ENCODE measurements around the gene RPL19.

The RPL19 gene

GRCh38 chr17:39197380-39198185 is 2.5 kb upstream of the RPL19 start, which contains the start of gene CACNB1:
Gene CACNB1 (minus strand): TSS chr17:39197669. CDS start chr17:39197495, 174 bp downstream.
- peak; percentile 69 for DNase-seq (ENCODE audit: low read depth)

GRCh38 chr17:39198186-39198566 is 1.9 kb upstream of the RPL19 start:
- DNase-seq (ENCODE audit: low read depth), result no peak

- peak; percentile 79 for DNase-seq (ENCODE audit: low read depth)
Measured at GRCh38 chr17:39199820-39200069, 338 bp upstream of the RPL19 start.

GRCh38 chr17:39200957-39201510 is 951 bp downstream of the RPL19 start:
- DNase-seq (ENCODE audit: low read depth), result no peak

GRCh38 chr17:39204245-39204644 is 4.2 kb downstream of the RPL19 start:
- no peak for DNase-seq (ENCODE audit: low read depth)

- no peak for DNase-seq (ENCODE audit: low read depth)
Measured at GRCh38 chr17:39205112-39205526, 5.0 kb downstream of the RPL19 start.

GRCh38 chr17:39208136-39208535 is 8.1 kb downstream of the RPL19 start:
- no peak for DNase-seq (ENCODE audit: low read depth)

GRCh38 chr17:39208893-39209292 is 8.8 kb downstream of the RPL19 start:
- DNase-seq (ENCODE audit: low read depth), result no peak

- DNase-seq (ENCODE audit: low read depth), result peak; percentile 67
Measured at GRCh38 chr17:39209317-39210092, 9.4 kb downstream of the RPL19 start.

GRCh38 chr17:39210093-39210434 is 10.0 kb downstream of the RPL19 start:
- no peak for DNase-seq (ENCODE audit: low read depth)

GRCh38 chr17:39212195-39212810 is 12.2 kb downstream of the RPL19 start:
- no peak for DNase-seq (ENCODE audit: low read depth)

- DNase-seq (ENCODE audit: low read depth), result no peak
Measured at GRCh38 chr17:39212841-39213480, 12.9 kb downstream of the RPL19 start.

GRCh38 chr17:39213852-39214251 is 13.8 kb downstream of the RPL19 start:
- DNase-seq (ENCODE audit: low read depth), result no peak

- no peak for DNase-seq (ENCODE audit: low read depth)
Measured at GRCh38 chr17:39217734-39218369, 17.8 kb downstream of the RPL19 start.

GRCh38 chr17:39218906-39219305 is 18.8 kb downstream of the RPL19 start:
- no peak for DNase-seq (ENCODE audit: low read depth)

GRCh38 chr17:39219647-39220154 is 19.6 kb downstream of the RPL19 start:
- DNase-seq (ENCODE audit: low read depth), result no peak

- DNase-seq (ENCODE audit: low read depth), result no peak
Measured at GRCh38 chr17:39221572-39221971, 21.5 kb downstream of the RPL19 start.

GRCh38 chr17:39222151-39222550 is 22.1 kb downstream of the RPL19 start:
- DNase-seq (ENCODE audit: low read depth), result no peak

- no peak for DNase-seq (ENCODE audit: low read depth)
Measured at GRCh38 chr17:39222866-39223834, 23.1 kb downstream of the RPL19 start.
